Measurements from ENCODE around the gene OLFM2.

Gene OLFM2

GRCh38 chr19:9863759-9864158, 72.6 kb downstream of the OLFM2 start:
- Histone ChIP-seq H2BK15ac (replicated peaks; ENCODE audit: low read depth) (no peak overlapping the region), H3K79me2 (ENCODE audit: control insufficient read depth, insufficient read depth, low read length) (no peaks in the 10 kb centered on the region), H2BK120ac (ENCODE audit: low read depth, low read length) (no peak overlapping the region), H3K27ac (ENCODE audit: low read depth, low read length) (no peak overlapping the region), H4K8ac (ENCODE audit: low read depth, low read length) (no peak overlapping the region), H3K4ac (ENCODE audit: low read depth, low read length) (no peak overlapping the region), H3K79me1 (ENCODE audit: low read length) (no peaks in the 10 kb centered on the region), H4K5ac (ENCODE audit: low read length) (no peak overlapping the region), H3K56ac (ENCODE audit: low read length) (no peak overlapping the region), H3K36me3 (ENCODE audit: control insufficient read depth, insufficient read depth, low read length) (no peaks in the 10 kb centered on the region), H3K9ac (ENCODE audit: low read length) (no peak overlapping the region), H3K23ac (ENCODE audit: low read length) (no peak overlapping the region), H2BK5ac (ENCODE audit: low read length) (no peak overlapping the region), H3K18ac (ENCODE audit: low read length) (no peak overlapping the region), H2AK5ac (ENCODE audit: low read length) (no peak overlapping the region), H3K4me2 (ENCODE audit: low read length) (no peak overlapping the region), H3K27me3 (ENCODE audit: insufficient read depth, low read length, poor library complexity) (no peaks in the 10 kb centered on the region), H3K4me1 (ENCODE audit: control insufficient read depth, low read depth, low read length) (no peaks in the 10 kb centered on the region), H3K4me3 (ENCODE audit: low read length) (no peak overlapping the region)
- WGBS (ENCODE audit: extremely low coverage, insufficient coverage, low lambda C conversion rate), result no CpG with 5 or more reads among the region's 5 CpGs
- DNase-seq, result no peak

- DNase-seq, result no peak
- H3K18ac ChIP-seq (ENCODE audit: low read length), result no peak overlapping the region
- H2AK5ac ChIP-seq (ENCODE audit: low read length), result no peak overlapping the region
- no peak overlapping the region for H4K8ac ChIP-seq (ENCODE audit: low read depth, low read length)
- no peak overlapping the region for H2BK15ac ChIP-seq (replicated peaks; ENCODE audit: low read depth)
- no peak overlapping the region for H3K9ac ChIP-seq (ENCODE audit: low read length)
- H3K4me2 ChIP-seq (ENCODE audit: low read length), result no peak overlapping the region
- H4K5ac ChIP-seq (ENCODE audit: low read length), result no peak overlapping the region
- no peak overlapping the region for H2BK5ac ChIP-seq (ENCODE audit: low read length)
- H3K27me3 ChIP-seq (ENCODE audit: insufficient read depth, low read length, poor library complexity), result no peaks in the 10 kb centered on the region
- no peaks in the 10 kb centered on the region for H3K4me1 ChIP-seq (ENCODE audit: control insufficient read depth, low read depth, low read length)
- H3K4ac ChIP-seq (ENCODE audit: low read depth, low read length), result no peak overlapping the region
- no CpG with 5 or more reads among the region's 4 CpGs for WGBS (ENCODE audit: extremely low coverage, insufficient coverage, low lambda C conversion rate)
- no peaks in the 10 kb centered on the region for H3K79me2 ChIP-seq (ENCODE audit: control insufficient read depth, insufficient read depth, low read length)
- no peak overlapping the region for H3K4me3 ChIP-seq (ENCODE audit: low read length)
- no peak overlapping the region for H3K56ac ChIP-seq (ENCODE audit: low read length)
- no peak overlapping the region for H2BK120ac ChIP-seq (ENCODE audit: low read depth, low read length)
- no peaks in the 10 kb centered on the region for H3K36me3 ChIP-seq (ENCODE audit: control insufficient read depth, insufficient read depth, low read length)
- H3K79me1 ChIP-seq (ENCODE audit: low read length), result no peaks in the 10 kb centered on the region
- no peak overlapping the region for H3K27ac ChIP-seq (ENCODE audit: low read depth, low read length)
- no peak overlapping the region for H3K23ac ChIP-seq (ENCODE audit: low read length)
Observed at GRCh38 chr19:9862938-9863337, 73.4 kb downstream of the OLFM2 start.

- no peak overlapping the region for H3K4ac ChIP-seq (ENCODE audit: low read depth, low read length)
- H2AK5ac ChIP-seq (ENCODE audit: low read length), result no peak overlapping the region
- no peak overlapping the region for H4K5ac ChIP-seq (ENCODE audit: low read length)
- WGBS (ENCODE audit: extremely low coverage, insufficient coverage, low lambda C conversion rate), result no CpG with 5 or more reads among the region's 1 CpG
- no peak overlapping the region for H2BK5ac ChIP-seq (ENCODE audit: low read length)
- H2BK15ac ChIP-seq (replicated peaks; ENCODE audit: low read depth), result no peak overlapping the region
- H4K8ac ChIP-seq (ENCODE audit: low read depth, low read length), result no peak overlapping the region
- H3K27me3 ChIP-seq (ENCODE audit: insufficient read depth, low read length, poor library complexity), result no peaks in the 10 kb centered on the region
- no peaks in the 10 kb centered on the region for H3K4me1 ChIP-seq (ENCODE audit: control insufficient read depth, low read depth, low read length)
- no peak overlapping the region for H3K23ac ChIP-seq (ENCODE audit: low read length)
- DNase-seq, result no peak
- H3K56ac ChIP-seq (ENCODE audit: low read length), result no peak overlapping the region
- H3K79me2 ChIP-seq (ENCODE audit: control insufficient read depth, insufficient read depth, low read length), result no peaks in the 10 kb centered on the region
- H3K27ac ChIP-seq (ENCODE audit: low read depth, low read length), result no peak overlapping the region
- H2BK120ac ChIP-seq (ENCODE audit: low read depth, low read length), result no peak overlapping the region
- H3K9ac ChIP-seq (ENCODE audit: low read length), result no peak overlapping the region
- H3K4me2 ChIP-seq (ENCODE audit: low read length), result no peak overlapping the region
- H3K18ac ChIP-seq (ENCODE audit: low read length), result no peak overlapping the region
- H3K36me3 ChIP-seq (ENCODE audit: control insufficient read depth, insufficient read depth, low read length), result no peaks in the 10 kb centered on the region
- no peak overlapping the region for H3K4me3 ChIP-seq (ENCODE audit: low read length)
- no peaks in the 10 kb centered on the region for H3K79me1 ChIP-seq (ENCODE audit: low read length)
Observed at GRCh38 chr19:9861503-9861902, 74.8 kb downstream of the OLFM2 start.

GRCh38 chr19:9860407-9860806, 75.9 kb downstream of the OLFM2 start:
- no CpG with 5 or more reads among the region's 8 CpGs for WGBS (ENCODE audit: extremely low coverage, insufficient coverage, low lambda C conversion rate)
- H3K79me1 ChIP-seq (ENCODE audit: low read length), result no peaks in the 10 kb centered on the region
- no peak overlapping the region for H3K18ac ChIP-seq (ENCODE audit: low read length)
- H4K5ac ChIP-seq (ENCODE audit: low read length), result no peak overlapping the region
- no peak overlapping the region for H2BK120ac ChIP-seq (ENCODE audit: low read depth, low read length)
- no peak overlapping the region for H3K4ac ChIP-seq (ENCODE audit: low read depth, low read length)
- no peak overlapping the region for H2BK5ac ChIP-seq (ENCODE audit: low read length)
- H2AK5ac ChIP-seq (ENCODE audit: low read length), result no peak overlapping the region
- H4K8ac ChIP-seq (ENCODE audit: low read depth, low read length), result no peak overlapping the region
- H3K4me2 ChIP-seq (ENCODE audit: low read length), result no peak overlapping the region
- H3K79me2 ChIP-seq (ENCODE audit: control insufficient read depth, insufficient read depth, low read length), result no peaks in the 10 kb centered on the region
- H3K27me3 ChIP-seq (ENCODE audit: insufficient read depth, low read length, poor library complexity), result no peaks in the 10 kb centered on the region
- H3K4me3 ChIP-seq (ENCODE audit: low read length), result no peak overlapping the region
- no peaks in the 10 kb centered on the region for H3K36me3 ChIP-seq (ENCODE audit: control insufficient read depth, insufficient read depth, low read length)
- H3K56ac ChIP-seq (ENCODE audit: low read length), result no peak overlapping the region
- H2BK15ac ChIP-seq (replicated peaks; ENCODE audit: low read depth), result no peak overlapping the region
- H3K23ac ChIP-seq (ENCODE audit: low read length), result no peak overlapping the region
- no peaks in the 10 kb centered on the region for H3K4me1 ChIP-seq (ENCODE audit: control insufficient read depth, low read depth, low read length)
- H3K27ac ChIP-seq (ENCODE audit: low read depth, low read length), result no peak overlapping the region
- H3K9ac ChIP-seq (ENCODE audit: low read length), result no peak overlapping the region
- DNase-seq, result no peak

DNA sequence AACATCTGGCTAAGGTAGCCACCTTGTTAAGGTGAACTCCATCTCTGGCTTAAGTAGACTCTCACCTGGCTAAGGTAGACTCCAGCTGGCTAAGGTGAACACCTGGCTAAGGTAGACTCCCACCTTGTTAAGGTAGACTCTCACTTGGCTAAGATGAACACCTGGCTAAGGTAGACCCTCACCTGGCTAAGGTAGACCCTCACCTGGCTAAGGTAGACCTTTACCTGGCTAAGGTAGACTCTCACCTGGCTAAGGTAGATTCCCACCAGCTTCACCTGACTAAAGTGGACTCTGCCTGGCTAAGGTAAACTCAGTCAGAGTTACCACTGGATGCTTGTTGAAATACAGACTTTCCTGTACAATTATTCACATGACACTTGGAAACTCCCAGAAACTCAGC, 77.5 kb downstream of the OLFM2 start:
- H3K9ac ChIP-seq (ENCODE audit: low read length), result no peak overlapping the region
- H3K79me2 ChIP-seq (ENCODE audit: control insufficient read depth, insufficient read depth, low read length), result no peaks in the 10 kb centered on the region
- no peaks in the 10 kb centered on the region for H3K4me1 ChIP-seq (ENCODE audit: control insufficient read depth, low read depth, low read length)
- no peak for DNase-seq
- H3K36me3 ChIP-seq (ENCODE audit: control insufficient read depth, insufficient read depth, low read length), result no peaks in the 10 kb centered on the region
- no peak overlapping the region for H2BK15ac ChIP-seq (replicated peaks; ENCODE audit: low read depth)
- H2BK5ac ChIP-seq (ENCODE audit: low read length), result no peak overlapping the region
- no peak overlapping the region for H3K18ac ChIP-seq (ENCODE audit: low read length)
- H3K4me3 ChIP-seq (ENCODE audit: low read length), result no peak overlapping the region
- H3K4me2 ChIP-seq (ENCODE audit: low read length), result no peak overlapping the region
- H3K79me1 ChIP-seq (ENCODE audit: low read length), result no peaks in the 10 kb centered on the region
- H3K4ac ChIP-seq (ENCODE audit: low read depth, low read length), result no peak overlapping the region
- H4K8ac ChIP-seq (ENCODE audit: low read depth, low read length), result no peak overlapping the region
- H3K56ac ChIP-seq (ENCODE audit: low read length), result no peak overlapping the region
- no peak overlapping the region for H2BK120ac ChIP-seq (ENCODE audit: low read depth, low read length)
- H2AK5ac ChIP-seq (ENCODE audit: low read length), result no peak overlapping the region
- H4K5ac ChIP-seq (ENCODE audit: low read length), result no peak overlapping the region
- H3K23ac ChIP-seq (ENCODE audit: low read length), result no peak overlapping the region
- no peak overlapping the region for H3K27ac ChIP-seq (ENCODE audit: low read depth, low read length)
- no peaks in the 10 kb centered on the region for H3K27me3 ChIP-seq (ENCODE audit: insufficient read depth, low read length, poor library complexity)

DNA sequence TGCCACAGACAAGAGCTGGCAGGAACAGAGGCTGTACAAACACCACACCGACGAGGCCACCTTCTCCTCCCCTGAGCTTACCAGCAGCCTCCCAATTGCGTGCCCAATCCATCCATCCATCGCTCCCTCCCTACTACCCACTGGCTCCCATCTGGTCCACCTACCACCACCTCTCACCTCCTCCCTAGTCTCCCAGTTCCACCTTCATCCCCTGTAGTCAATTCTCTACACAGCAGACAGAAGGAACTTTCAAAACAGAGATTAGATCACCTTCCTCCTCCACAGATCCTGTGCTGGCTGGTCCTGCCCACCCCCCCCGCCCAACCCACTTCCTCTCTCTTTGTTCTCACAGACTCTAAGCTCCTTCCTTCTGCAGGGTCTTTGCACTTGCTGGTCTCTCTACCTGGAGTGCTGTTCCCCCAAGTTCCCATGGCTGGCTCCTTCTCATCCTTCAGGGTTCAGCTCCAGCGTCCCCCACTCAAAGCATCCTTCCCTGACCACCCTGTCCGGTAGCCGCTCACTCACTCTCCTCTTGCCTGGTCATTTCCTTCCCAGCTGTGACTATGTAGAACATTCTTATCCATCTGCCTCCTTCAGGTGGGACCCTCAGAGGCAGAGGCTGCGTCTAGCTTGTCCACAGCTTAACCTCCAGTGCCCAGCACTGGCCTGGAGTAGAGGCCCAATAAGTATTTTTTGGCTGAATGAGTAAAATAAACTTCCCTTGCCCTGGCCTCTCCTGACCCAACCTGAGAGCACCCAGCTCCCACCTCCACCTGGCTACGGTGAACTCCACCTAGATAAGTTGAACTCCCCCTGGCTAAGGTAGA, 78.2 kb downstream of the OLFM2 start:
- H3K23ac ChIP-seq (ENCODE audit: low read length), result no peak overlapping the region
- H2AK5ac ChIP-seq (ENCODE audit: low read length), result no peak overlapping the region
- no peaks in the 10 kb centered on the region for H3K4me1 ChIP-seq (ENCODE audit: control insufficient read depth, low read depth, low read length)
- no peak overlapping the region for H3K9ac ChIP-seq (ENCODE audit: low read length)
- no peak overlapping the region for H3K27ac ChIP-seq (ENCODE audit: low read depth, low read length)
- H3K36me3 ChIP-seq (ENCODE audit: control insufficient read depth, insufficient read depth, low read length), result no peaks in the 10 kb centered on the region
- no peak overlapping the region for H2BK120ac ChIP-seq (ENCODE audit: low read depth, low read length)
- H3K27me3 ChIP-seq (ENCODE audit: insufficient read depth, low read length, poor library complexity), result no peaks in the 10 kb centered on the region
- no peaks in the 10 kb centered on the region for H3K79me1 ChIP-seq (ENCODE audit: low read length)
- no CpG with 5 or more reads among the region's 10 CpGs for WGBS (ENCODE audit: extremely low coverage, insufficient coverage, low lambda C conversion rate)
- H3K4me2 ChIP-seq (ENCODE audit: low read length), result no peak overlapping the region
- no peaks in the 10 kb centered on the region for H3K79me2 ChIP-seq (ENCODE audit: control insufficient read depth, insufficient read depth, low read length)
- no peak overlapping the region for H2BK5ac ChIP-seq (ENCODE audit: low read length)
- H2BK15ac ChIP-seq (replicated peaks; ENCODE audit: low read depth), result no peak overlapping the region
- no peak overlapping the region for H3K56ac ChIP-seq (ENCODE audit: low read length)
- H4K8ac ChIP-seq (ENCODE audit: low read depth, low read length), result no peak overlapping the region
- DNase-seq, result no peak
- H3K4me3 ChIP-seq (ENCODE audit: low read length), result no peak overlapping the region
- H3K18ac ChIP-seq (ENCODE audit: low read length), result no peak overlapping the region
- no peak overlapping the region for H4K5ac ChIP-seq (ENCODE audit: low read length)
- no peak overlapping the region for H3K4ac ChIP-seq (ENCODE audit: low read depth, low read length)
